ENCODE data around the gene GALNT18. TPM values are rescaled to one million over a fixed set of nuclear protein-coding genes. Genes with fewer than 3 reads are reported as not detected.

GALNT18 gene
- total and polyA plus RNA-seq, 2 donors (not counting 3 experiments of a cell fraction or from before 2014, with no cell fraction given): 0.17 to 0.18 TPM

GRCh38 chr11:11426226-11426952, 195.4 kb downstream of the GALNT18 start:
- intact Hi-C loops (cut with micrococcal nuclease): no loop called here

DNA sequence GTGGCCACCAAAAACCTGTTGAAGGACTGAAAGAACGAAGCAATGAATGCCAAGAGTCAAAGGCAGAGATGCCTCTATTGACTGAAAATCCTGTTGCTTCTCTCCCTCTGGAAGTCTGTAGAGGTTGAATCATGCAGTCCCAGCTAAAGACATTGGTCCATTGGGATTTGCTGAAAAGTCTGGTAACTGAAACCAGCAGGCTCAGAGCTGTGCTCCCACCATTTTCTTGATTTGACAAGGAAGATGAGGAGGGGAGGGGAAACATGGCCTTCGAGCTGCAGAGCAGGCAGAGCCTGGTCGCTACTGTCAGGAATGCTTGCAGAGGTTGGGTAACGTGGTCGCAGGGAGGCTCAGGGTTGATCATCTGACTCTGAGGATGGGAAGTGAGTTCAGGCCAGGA, 196.0 kb downstream of the GALNT18 start:
- H3K4me1 ChIP-seq (ENCODE audit: control insufficient read depth, extremely low read depth, insufficient read depth, low read length): no peaks in the 10 kb centered on the region
- H2AFZ ChIP-seq (ENCODE audit: low read depth, low read length): no peak overlapping the region
- no peak for TF ChIP-seq GATA2 (IDR thresholded peaks at IDR 0.05; ENCODE audit: insufficient read depth, insufficient read length, low read depth, low read length)
- TF ChIP-seq POLR2A (IDR thresholded peaks at IDR 0.05; ENCODE audit: low read depth, low read length): no peak
- no peak for TF ChIP-seq CTCF (IDR thresholded peaks at IDR 0.05; ENCODE audit: extremely low read depth in 1 of 2, insufficient read depth in 1 of 2, low read depth in 1 of 2, low read length in 2 of 2)
- TF ChIP-seq FOS (IDR thresholded peaks at IDR 0.05; ENCODE audit: borderline replicate concordance, insufficient read depth, low read length): no peak
- TF ChIP-seq, protein P1, sequence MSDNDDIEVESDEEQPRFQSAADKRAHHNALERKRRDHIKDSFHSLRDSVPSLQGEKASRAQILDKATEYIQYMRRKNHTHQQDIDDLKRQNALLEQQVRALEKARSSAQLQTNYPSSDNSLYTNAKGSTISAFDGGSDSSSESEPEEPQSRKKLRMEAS (IDR thresholded peaks at IDR 0.05; ENCODE audit: insufficient read depth, insufficient read length): no peak
- no peaks in the 10 kb centered on the region for H3K9me1 ChIP-seq (replicated peaks; ENCODE audit: control insufficient read depth, extremely low read depth, insufficient read depth, low read length)
- H3K4me2 ChIP-seq (ENCODE audit: insufficient read depth, low read length): no peak overlapping the region
- H3K79me2 ChIP-seq (ENCODE audit: control insufficient read depth, insufficient read depth, low read length): no peaks in the 10 kb centered on the region
- no peaks in the 10 kb centered on the region for H3K9me3 ChIP-seq (replicated peaks; ENCODE audit: control insufficient read depth, insufficient read depth, low read length)
- dilution Hi-C loops (cut with MboI; ENCODE audit: extremely low pct_ligation_motif_present, low sequenced_read_pairs) (no loop called here), intact Hi-C loops (cut with micrococcal nuclease) (no loop called here)
- no peak overlapping the region for H3K27ac ChIP-seq (ENCODE audit: insufficient read depth, low read depth, low read length)
- ChIA-PET CTCF (no interaction called here), POLR2A (no interaction called here)
- H3K4me3 ChIP-seq (replicated peaks in 1 of 3; ENCODE audit: insufficient read depth in 1 of 3, low read depth in 1 of 3, low read length in 3 of 3): no peak overlapping the region
- no peak overlapping the region for H3K9ac ChIP-seq (replicated peaks; ENCODE audit: extremely low read depth, insufficient read depth, low read length)
- no peaks in the 10 kb centered on the region for H3K27me3 ChIP-seq (ENCODE audit: control insufficient read depth in 2 of 2, insufficient read depth in 2 of 2, low read length in 2 of 2)
- no TSS peak for BruUV-seq (replicated peaks)
- no peak for FAIRE-seq
- no peaks in the 10 kb centered on the region for H4K20me1 ChIP-seq (replicated peaks; ENCODE audit: control insufficient read depth, extremely low read depth, insufficient read depth, low read length)
- no peaks in the 10 kb centered on the region for H3K36me3 ChIP-seq (ENCODE audit: control insufficient read depth in 2 of 2, extremely low read depth in 1 of 2, insufficient read depth in 2 of 2, low read length in 2 of 2)
- no peak for DNase-seq (ENCODE audit: low read depth, low spot score)

More at GRCh38 chr11:11426226-11426952, 195.4 kb downstream of the GALNT18 start:
- dilution Hi-C loops (cut with MboI; ENCODE audit: extremely low pct_ligation_motif_present, low sequenced_read_pairs): no loop called here
- no peak overlapping the region for H2AFZ ChIP-seq (ENCODE audit: low read depth, low read length)
- H4K20me1 ChIP-seq (replicated peaks; ENCODE audit: control insufficient read depth, extremely low read depth, insufficient read depth, low read length): no peaks in the 10 kb centered on the region
- no TSS peak for BruUV-seq (replicated peaks)
- no peak overlapping the region for H3K27ac ChIP-seq (ENCODE audit: insufficient read depth, low read depth, low read length)
- CTCF ChIA-PET: no interaction called here
- H3K36me3 ChIP-seq (ENCODE audit: control insufficient read depth in 2 of 2, extremely low read depth in 1 of 2, insufficient read depth in 2 of 2, low read length in 2 of 2): no peaks in the 10 kb centered on the region
- no peaks in the 10 kb centered on the region for H3K79me2 ChIP-seq (ENCODE audit: control insufficient read depth, insufficient read depth, low read length)
- H3K9ac ChIP-seq (replicated peaks; ENCODE audit: extremely low read depth, insufficient read depth, low read length): no peak overlapping the region
- no peak overlapping the region for H3K4me3 ChIP-seq (replicated peaks in 1 of 3; ENCODE audit: insufficient read depth in 1 of 3, low read depth in 1 of 3, low read length in 3 of 3)
- POLR2A ChIA-PET: no interaction called here
- DNase-seq (ENCODE audit: low read depth, low spot score) (no peak), FAIRE-seq (no peak)
- H3K9me3 ChIP-seq (replicated peaks; ENCODE audit: control insufficient read depth, insufficient read depth, low read length): no peaks in the 10 kb centered on the region
- no peaks in the 10 kb centered on the region for H3K27me3 ChIP-seq (ENCODE audit: control insufficient read depth in 2 of 2, insufficient read depth in 2 of 2, low read length in 2 of 2)
- no peak for TF ChIP-seq POLR2AphosphoS5 (IDR thresholded peaks at IDR 0.05; ENCODE audit: insufficient read depth, low read depth, low read length)
- no peak for TF ChIP-seq MYC (IDR thresholded peaks at IDR 0.05; ENCODE audit: low read depth, low read length)
- no peak for TF ChIP-seq GATA2 (IDR thresholded peaks at IDR 0.05; ENCODE audit: insufficient read depth, insufficient read length, low read depth, low read length)
- TF ChIP-seq, protein P1 (IDR thresholded peaks at IDR 0.05; ENCODE audit: insufficient read depth, insufficient read length): no peak
- no peaks in the 10 kb centered on the region for H3K4me1 ChIP-seq (ENCODE audit: control insufficient read depth, extremely low read depth, insufficient read depth, low read length)
- H3K9me1 ChIP-seq (replicated peaks; ENCODE audit: control insufficient read depth, extremely low read depth, insufficient read depth, low read length): no peaks in the 10 kb centered on the region
- H3K4me2 ChIP-seq (ENCODE audit: insufficient read depth, low read length): no peak overlapping the region

All from endothelial cell of umbilical vein (primary cell).